Activated CD4-positive, CD25-positive, alpha-beta regulatory T cell treated with anti-CD3 and anti-CD28 coated beads, Interleukin-2, amount 50 U/mL, for 24 hours (primary cell): Measurements from ENCODE around the gene COL13A1.

ENCODE experiments used
- ATAC-seq, 2 donors: fragments of 150-1000 bp; cut with Tn5 transposase; one replicate each; pipeline ENCODE4 v1.10.0; 2021; ENCODE audit warnings: mild to moderate bottlenecking in 1 of 2, moderate library complexity in 1 of 2

COL13A1 gene

GRCh38 chr10:69892406-69892805 is 90.7 kb downstream of the COL13A1 start:
- ATAC-seq, result no peak

DNA sequence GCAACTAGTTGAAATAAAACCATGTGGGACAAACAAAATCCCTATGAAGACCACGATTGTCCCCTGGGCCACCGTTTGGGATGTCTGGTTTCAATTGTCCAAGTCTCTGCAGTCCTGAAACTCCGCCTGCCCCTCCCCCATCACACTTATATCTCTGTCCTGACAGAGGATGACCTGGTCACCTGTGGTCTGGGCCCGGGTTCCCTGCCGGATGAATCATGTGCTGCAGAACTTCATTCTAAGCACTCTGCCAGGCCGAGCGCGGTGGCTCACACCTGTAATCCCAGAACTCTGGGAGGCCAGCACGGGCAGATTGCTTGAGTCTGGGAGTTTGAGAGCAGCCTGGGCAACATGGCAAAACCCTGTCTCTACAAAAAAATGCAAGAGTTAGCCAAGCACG is 91.1 kb downstream of the COL13A1 start:
- ATAC-seq, result no peak

DNA sequence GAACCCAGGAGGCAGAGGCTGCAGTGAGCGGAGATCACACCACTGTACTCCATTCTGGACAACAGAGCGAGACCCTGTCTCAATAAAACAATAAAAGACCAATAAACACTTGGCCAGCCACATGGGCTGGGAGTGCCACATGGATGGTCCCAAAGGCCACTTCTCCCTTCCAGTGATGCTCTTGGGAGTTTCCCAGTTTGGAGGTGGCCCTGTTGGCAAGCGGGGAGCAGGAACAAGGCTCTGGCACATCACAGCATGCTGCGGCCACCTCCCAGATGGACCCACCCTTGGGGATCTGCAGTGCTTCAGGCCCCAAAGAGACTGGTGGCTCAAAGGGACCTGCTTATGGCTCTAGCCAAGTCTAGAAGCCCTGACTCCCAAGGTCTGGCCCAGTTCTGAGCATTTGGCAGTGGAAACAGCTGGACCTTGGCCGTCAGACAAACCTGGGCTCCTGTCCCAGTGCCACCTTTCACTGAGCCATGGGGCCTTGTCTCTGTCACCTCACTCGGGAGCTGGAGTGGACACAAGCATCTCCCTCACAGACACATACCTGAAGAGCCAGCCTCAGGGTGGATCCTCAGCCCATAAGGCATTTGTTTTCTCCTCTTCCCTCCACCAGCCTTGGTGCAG is 91.7 kb downstream of the COL13A1 start:
- no peak for ATAC-seq

GRCh38 chr10:69894156-69894555 is 92.5 kb downstream of the COL13A1 start:
- ATAC-seq, result no peak

DNA sequence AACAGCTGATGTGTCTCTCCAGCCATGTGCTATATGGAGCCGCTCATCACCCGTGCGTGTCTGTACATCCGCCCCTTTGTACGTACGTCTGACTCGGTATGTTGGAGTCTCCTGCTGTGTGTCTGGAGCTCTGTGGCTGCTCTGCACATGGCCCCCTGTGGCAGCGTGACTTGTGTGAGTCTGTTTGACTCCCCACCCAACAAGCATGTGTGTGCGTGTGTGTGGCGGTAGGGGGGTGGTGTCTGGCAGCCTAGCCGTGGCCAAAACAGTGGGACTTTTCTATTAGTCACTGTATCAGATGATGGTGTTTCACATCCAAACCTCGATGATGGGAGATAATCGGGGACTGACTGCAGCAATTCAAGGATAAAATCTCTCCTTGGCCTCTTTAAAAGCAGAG is 94.1 kb downstream of the COL13A1 start:
- no peak for ATAC-seq

GRCh38 chr10:69896606-69897231 is 95.0 kb downstream of the COL13A1 start:
- no peak for ATAC-seq

GRCh38 chr10:69897432-69897831 is 95.7 kb downstream of the COL13A1 start:
- no peak for ATAC-seq

DNA sequence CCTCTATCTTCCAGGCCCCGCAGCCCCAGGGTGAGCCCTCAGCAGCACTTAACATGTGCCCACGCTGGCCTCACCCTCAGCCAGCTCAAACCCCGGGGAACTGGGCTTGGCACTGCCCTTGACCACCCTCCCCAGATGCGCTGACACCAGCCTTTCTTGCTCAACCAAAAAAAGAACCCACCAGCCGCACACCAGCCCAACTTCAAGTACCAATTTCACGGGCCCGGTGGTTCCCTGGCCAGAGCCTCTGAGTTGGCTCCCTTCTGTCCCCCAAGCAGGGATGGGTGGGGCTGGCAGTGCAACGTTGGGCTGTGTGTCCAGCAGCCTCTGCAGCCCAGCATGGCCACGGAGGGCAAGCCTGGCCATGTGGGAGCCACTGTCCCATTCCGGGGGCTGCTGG is 96.3 kb downstream of the COL13A1 start:
- ATAC-seq, result no peak

- ATAC-seq, result no peak
These were observed 96.8 kb downstream of the COL13A1 start for GRCh38 chr10:69898524-69898923.

DNA sequence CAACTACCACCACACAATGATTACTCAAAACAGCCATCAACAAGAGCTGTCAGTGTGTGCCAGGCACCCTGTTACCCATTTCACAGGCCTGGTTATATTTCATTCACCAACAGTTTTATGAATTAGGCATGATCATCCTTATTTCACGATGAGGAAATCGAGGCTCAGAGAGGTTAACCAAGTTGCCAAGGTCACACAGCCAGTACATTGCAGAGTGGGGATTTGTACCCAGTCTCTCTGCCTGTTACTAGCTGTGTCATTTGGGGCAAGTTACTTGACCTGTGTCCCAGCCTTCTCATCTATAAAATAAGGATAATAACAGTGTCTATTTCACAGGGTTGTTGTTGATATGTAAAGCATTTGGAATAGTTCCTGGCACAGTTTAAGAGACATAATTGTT is 97.2 kb downstream of the COL13A1 start:
- ATAC-seq, result no peak

- no peak for ATAC-seq
These were observed 98.3 kb downstream of the COL13A1 start for GRCh38 chr10:69899727-69900595.

- no peak for ATAC-seq
These were observed 99.3 kb downstream of the COL13A1 start for GRCh38 chr10:69901022-69901421.

- no peak for ATAC-seq
These were observed 100.2 kb downstream of the COL13A1 start for GRCh38 chr10:69901628-69902505.

GRCh38 chr10:69902835-69903535 is 101.3 kb downstream of the COL13A1 start:
- no peak for ATAC-seq

- no peak for ATAC-seq
These were observed 102.8 kb downstream of the COL13A1 start for GRCh38 chr10:69904533-69904932.

GRCh38 chr10:69906425-69906824 is 104.7 kb downstream of the COL13A1 start:
- no peak for ATAC-seq

GRCh38 chr10:69907517-69907916 is 105.8 kb downstream of the COL13A1 start:
- no peak for ATAC-seq

- ATAC-seq, result no peak
These were observed 106.4 kb downstream of the COL13A1 start for GRCh38 chr10:69908124-69908523.

DNA sequence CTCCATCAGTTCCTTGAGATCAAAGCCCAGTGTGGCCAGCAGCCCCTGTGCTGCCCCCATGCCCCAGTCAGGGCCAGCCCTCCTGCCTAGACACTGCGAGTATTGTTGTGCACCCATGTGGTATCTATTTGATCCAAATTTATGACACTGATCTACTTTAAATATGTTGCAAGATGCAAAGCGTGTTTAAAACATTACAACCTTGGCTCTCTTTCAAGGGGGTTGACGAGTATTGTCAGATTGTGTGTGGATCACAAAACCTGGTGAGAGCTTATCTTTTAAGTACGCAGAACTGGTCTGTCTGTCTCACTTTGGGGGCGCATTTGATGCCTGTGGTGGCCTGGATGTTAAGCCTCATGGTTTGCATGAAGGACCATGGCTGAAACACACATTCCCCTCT is 108.9 kb downstream of the COL13A1 start:
- ATAC-seq, result no peak

GRCh38 chr10:69911613-69912528 is 110.2 kb downstream of the COL13A1 start:
- ATAC-seq, result no peak

- ATAC-seq, result no peak
These were observed 110.9 kb downstream of the COL13A1 start for GRCh38 chr10:69912589-69912988.
